AG04449 (cell line): ENCODE results near the gene SLC22A5.

Source experiments
- CTCF ChIA-PET: fragments of 350-600 bp; formaldehyde crosslinking; extraction: SDS; loops from one replicate; lab custom pipeline; 2021; ENCODE audit warnings: antibody characterized with exemption; lab: Yijun Ruan, JAX
- POLR2A ChIA-PET: fragments of 400-600, 350-600 bp; formaldehyde crosslinking; extraction: SDS; loops from one replicate; lab custom pipeline; 2020; ENCODE audit warnings: antibody characterized with exemption, inconsistent platforms; lab: Yijun Ruan, JAX
- DNase-seq: peaks from one replicate; pipeline ENCODE4 v3.0.0-alpha.2; 2010; ENCODE audit warnings: low read depth, low spot score
- H3K4me3 ChIP-seq: 2 replicates; pipeline ENCODE4 v1.5.1; 2011; ENCODE audit warnings: low read depth, mild to moderate bottlenecking, control low read depth, low read length
- CTCF ChIP-seq: IDR thresholded peaks from one replicate; pipeline ENCODE4 v1.5.1; 2011; ENCODE audit warnings: mild to moderate bottlenecking, moderate library complexity, low read length, control low read depth, inconsistent platforms; ENCODE audit not compliant: insufficient read depth; ENCODE audit errors: missing control alignments

Gene SLC22A5

DNA sequence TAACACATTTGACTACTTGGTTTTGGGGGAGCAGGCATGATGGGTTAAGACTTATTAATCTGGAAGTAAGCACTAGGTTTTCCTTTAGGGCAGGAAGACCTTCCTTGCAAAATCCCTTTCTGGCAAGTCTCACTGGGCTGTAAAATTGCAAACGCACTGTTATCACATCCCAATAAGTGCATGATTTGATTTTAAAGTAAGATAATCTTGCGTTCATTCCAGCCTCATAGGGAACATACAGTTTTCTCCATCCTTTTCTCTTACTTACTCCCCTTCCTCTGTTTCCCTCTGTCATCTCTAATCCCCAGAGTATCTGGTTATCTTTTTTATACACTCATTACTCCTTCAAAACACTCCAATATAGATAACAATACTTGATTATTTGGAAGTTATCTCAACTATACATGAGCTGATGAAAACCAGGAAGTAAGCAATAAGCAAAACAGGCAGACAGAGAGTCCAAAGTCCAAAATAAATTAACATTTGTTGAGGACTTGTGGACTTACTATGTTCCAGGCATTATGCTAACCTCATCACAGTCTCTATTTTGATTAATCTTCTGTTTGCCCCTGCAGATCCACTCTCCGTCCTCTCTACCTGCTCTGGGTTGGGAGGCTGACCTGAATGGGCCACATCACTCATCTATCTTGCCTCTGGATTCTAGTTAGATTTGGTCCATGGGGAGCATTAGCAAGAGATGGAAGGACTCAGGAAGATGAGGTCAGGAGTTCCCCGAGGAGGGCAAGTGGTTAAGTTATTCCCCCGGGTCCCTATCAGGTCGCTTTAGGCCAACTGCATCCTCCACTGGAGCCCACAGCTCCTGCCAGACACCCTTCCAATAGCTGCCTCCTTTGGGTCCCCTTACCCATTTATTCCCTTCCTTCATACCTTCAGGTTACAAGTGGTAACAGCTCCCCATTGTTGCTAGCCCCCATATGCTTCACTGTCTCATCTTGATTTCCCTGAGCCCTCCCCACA, 60.2 kb downstream of the SLC22A5 start:
- DNase-seq = no peak
- TF ChIP-seq CTCF = no peak
- POLR2A ChIA-PET = interaction anchor here (1.0 to 2.8 kb wide), 3 partner anchors 10 to 61 kb away, joined by 5 to 15 read pairs (median 6); partner anchors contain the start of gene IRF1
- H3K4me3 ChIP-seq = no peak overlapping the region
- CTCF ChIA-PET = interaction anchor here (0.9 to 8.2 kb wide), 9 partner anchors 8 to 71 kb away, joined by 3 to 109 read pairs (median 6); no protein-coding TSS in a partner anchor

- POLR2A ChIA-PET = no interaction called here
- DNase-seq = no peak
- H3K4me3 ChIP-seq = no peak overlapping the region
- TF ChIP-seq CTCF = no peak
- CTCF ChIA-PET = interaction anchor here (1.1 to 6.1 kb wide), 4 partner anchors 9 to 70 kb away, joined by 3 to 27 read pairs (median 5); no protein-coding TSS in a partner anchor
These were observed 61.2 kb downstream of the SLC22A5 start for GRCh38 chr5:132430746-132431145.

DNA sequence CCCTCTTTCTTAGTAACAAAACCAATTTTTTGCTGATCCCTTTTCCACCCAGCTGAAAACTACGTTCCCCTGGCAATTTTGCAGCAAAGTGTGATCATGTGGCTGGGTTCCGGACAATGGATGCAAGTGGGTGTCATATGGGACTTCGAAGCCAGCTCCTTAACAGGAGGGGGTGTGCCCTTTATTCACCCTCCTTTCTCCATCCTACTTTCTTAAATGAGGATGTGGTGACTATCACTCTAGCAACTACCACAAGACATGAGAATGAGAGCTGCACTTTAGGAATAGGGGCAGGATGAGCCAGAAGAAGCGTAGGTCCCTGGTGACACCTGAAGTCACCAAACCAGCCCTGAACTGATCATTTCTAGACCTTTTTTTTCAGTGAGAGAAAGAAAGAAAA, 62.1 kb downstream of the SLC22A5 start:
- POLR2A ChIA-PET = no interaction called here
- DNase-seq = no peak

GRCh38 chr5:132433141-132433540, 63.6 kb downstream of the SLC22A5 start:
- DNase-seq = no peak
- H3K4me3 ChIP-seq = no peak overlapping the region
- POLR2A ChIA-PET = interaction anchor here (1.5 kb wide), 1 partner anchor 8 kb away, joined by 5 read pairs; no protein-coding TSS in a partner anchor
- no peak for TF ChIP-seq CTCF
- CTCF ChIA-PET = interaction anchor here (1.2 to 1.4 kb wide), 2 partner anchors 12 to 58 kb away, joined by 3 read pairs; partner anchors contain the start of gene IRF1

More for the DNA sequence above, 62.1 kb downstream of the SLC22A5 start:
- no peak for TF ChIP-seq CTCF
- H3K4me3 ChIP-seq = no peak overlapping the region
- CTCF ChIA-PET = interaction anchor here (1.4 to 1.7 kb wide), 2 partner anchors 11 to 69 kb away, joined by 4 to 6 read pairs; no protein-coding TSS in a partner anchor

GRCh38 chr5:132434416-132435286, 65.1 kb downstream of the SLC22A5 start:
- no peak for TF ChIP-seq CTCF
- H3K4me3 ChIP-seq = no peak overlapping the region
- ChIA-PET CTCF (interaction anchor here (1.0 to 1.3 kb wide), 2 partner anchors 11 to 48 kb away, joined by 3 to 4 read pairs; no protein-coding TSS in a partner anchor), POLR2A (interaction anchor here (1.5 kb wide), 1 partner anchor 9 kb away, joined by 5 read pairs; no protein-coding TSS in a partner anchor)
- DNase-seq = no peak
